HEK293 (cell line): ENCODE measurements around the gene SIN3A.

ENCODE experiments used
- ZNF24 ChIP-seq: fragments of 450-650 bp; formaldehyde crosslinking; IDR thresholded peaks from 2 replicates; pipeline ENCODE4 v1.5.1; 2016; ENCODE audit warnings: missing biosample characterization, missing genetic modification characterization
- ZNF280D ChIP-seq: fragments of 450-650 bp; formaldehyde crosslinking; IDR thresholded peaks from 2 replicates; pipeline ENCODE4 v1.5.1; 2016; ENCODE audit warnings: missing biosample characterization, missing genetic modification characterization

- TF ChIP-seq ZNF24 (tag by site-specific recombination): no peak
- no peak for TF ChIP-seq ZNF280D
These were observed 124.0 kb downstream of the SIN3A start for GRCh38 chr15:75327491-75327890.
